Neural cell (in vitro differentiated cells): ENCODE measurements around the gene TMEM63B. TPM values are rescaled to one million over a fixed set of nuclear protein-coding genes. Genes with fewer than 3 reads are reported as not detected.

Experiments
- H2AFZ ChIP-seq: fragments of 200-600, 300-800 bp; sonication (generic), shearing (Covaris generic); 2 replicates; pipeline ENCODE4 v1.6.0; 2014; ENCODE audit warnings: low read depth, mild to moderate bottlenecking, antibody characterized with exemption, low read length, moderate library complexity
- H3F3A ChIP-seq: fragments of 200-600 bp; shearing (Covaris generic); 2 replicates; pipeline ENCODE4 v1.6.1; 2016; ENCODE audit warnings: mild to moderate bottlenecking, moderate library complexity, mixed read lengths, antibody characterized with exemption, low read length; ENCODE audit not compliant: insufficient read depth, poor library complexity, severe bottlenecking
- H3K27ac ChIP-seq: fragments of 200-600, 300-800 bp; sonication (generic), shearing (Covaris generic); 2 replicates; pipeline ENCODE4 v1.5.1; 2014; ENCODE audit warnings: mild to moderate bottlenecking, low read length, moderate library complexity
- H3K27me3 ChIP-seq: fragments of 300-800, 200-600 bp; sonication (generic), shearing (Covaris generic); 2 replicates; pipeline ENCODE4 v1.6.0; 2014; ENCODE audit warnings: mild to moderate bottlenecking, low read depth, low read length, moderate library complexity; ENCODE audit not compliant: insufficient read depth
- H3K36me3 ChIP-seq: fragments of 300-800, 200-600 bp; sonication (generic), shearing (Covaris generic); 2 replicates; pipeline ENCODE4 v1.5.1; 2014; ENCODE audit warnings: mild to moderate bottlenecking, antibody characterized with exemption, low read length, moderate library complexity; ENCODE audit not compliant: insufficient read depth
- H3K4me2 ChIP-seq: fragments of 300-800, 200-600 bp; sonication (generic), shearing (Covaris generic); 2 replicates; pipeline ENCODE4 v1.6.0; 2014; ENCODE audit warnings: mild to moderate bottlenecking, low read length
- H3K4me3 ChIP-seq: fragments of 300-800, 200-600 bp; sonication (generic), shearing (Covaris generic); 2 replicates; pipeline ENCODE4 v1.5.1; 2014; ENCODE audit warnings: mild to moderate bottlenecking, low read length, moderate library complexity
- H3K79me2 ChIP-seq: fragments of 200-600 bp; shearing (Covaris generic); replicated peaks from 2 replicates; pipeline ENCODE4 v1.6.0; 2014; ENCODE audit warnings: mild to moderate bottlenecking, low read length, moderate library complexity; ENCODE audit not compliant: insufficient read depth
- H3K9ac ChIP-seq: fragments of 300-800, 200-600 bp; sonication (generic), shearing (Covaris generic); 2 replicates; pipeline ENCODE4 v1.6.1; 2016; ENCODE audit warnings: mild to moderate bottlenecking, low read length, mixed read lengths
- H3K9me2 ChIP-seq: fragments of 200-600 bp; shearing (Covaris generic); 2 replicates; pipeline ENCODE4 v1.6.1; 2016; ENCODE audit warnings: mild to moderate bottlenecking, low read length, mixed read lengths; ENCODE audit not compliant: insufficient read depth
- H3K9me3 ChIP-seq: fragments of 200-600, 300-800 bp; sonication (generic), shearing (Covaris generic); 2 replicates; pipeline ENCODE4 v1.6.1; 2016; ENCODE audit warnings: mild to moderate bottlenecking, mixed run types, low read length, moderate library complexity, mixed read lengths
- H4K20me1 ChIP-seq: fragments of 200-600 bp; shearing (Covaris generic); 2 replicates; pipeline ENCODE4 v1.6.1; 2016; ENCODE audit warnings: mild to moderate bottlenecking, mixed run types; ENCODE audit not compliant: insufficient read depth
- CTCF ChIP-seq: fragments of 450-650 bp; IDR thresholded peaks from 2 replicates; pipeline ENCODE4 v1.5.1; 2014; ENCODE audit warnings: antibody characterized with exemption, mild to moderate bottlenecking, moderate library complexity; ENCODE audit not compliant: poor library complexity, severe bottlenecking
- EP300 ChIP-seq: fragments of 450-650 bp; conservative IDR thresholded peaks from 2 replicates; pipeline ENCODE4 v1.6.1; 2014; ENCODE audit warnings: antibody characterized with exemption, mild to moderate bottlenecking, moderate library complexity; ENCODE audit not compliant: poor library complexity, severe bottlenecking
- EZH2 ChIP-seq: fragments of 200-600, 300-800 bp; shearing (Covaris generic), sonication (generic); IDR thresholded peaks from 2 replicates; pipeline ENCODE4 v1.6.1; 2014; ENCODE audit warnings: antibody characterized with exemption, low read length, borderline replicate concordance, mild to moderate bottlenecking; ENCODE audit not compliant: insufficient read depth, poor library complexity, severe bottlenecking
- MXI1 ChIP-seq: fragments of 450-650 bp; conservative IDR thresholded peaks from 2 replicates; pipeline ENCODE4 v1.6.1; 2014; ENCODE audit warnings: antibody characterized with exemption, mild to moderate bottlenecking; ENCODE audit not compliant: poor library complexity, severe bottlenecking
- POLR2AphosphoS5 ChIP-seq: IDR thresholded peaks from 2 replicates; pipeline ENCODE4 v1.6.1; 2012
- RAD21 ChIP-seq: fragments of 450-650 bp; conservative IDR thresholded peaks from 2 replicates; pipeline ENCODE4 v1.6.1; 2014; ENCODE audit warnings: antibody characterized with exemption, mild to moderate bottlenecking, moderate library complexity
- REST ChIP-seq: IDR thresholded peaks from 2 replicates; pipeline ENCODE4 v1.6.1; 2012; ENCODE audit warnings: borderline replicate concordance
- SMC3 ChIP-seq: fragments of 450-650 bp; conservative IDR thresholded peaks from 2 replicates; pipeline ENCODE4 v1.6.1; 2014; ENCODE audit warnings: antibody characterized with exemption, mild to moderate bottlenecking, moderate library complexity; ENCODE audit not compliant: poor library complexity
- TAF1 ChIP-seq: IDR thresholded peaks from 2 replicates; pipeline ENCODE4 v1.6.1; 2012; ENCODE audit warnings: low read depth
- polyA plus RNA-seq: library from polyadenylated mRNA; depleted of rRNA; stranded (reverse); fragments of >200 nt; gene quantifications from 2 replicates; pipeline ENCODE4 v1.2.3, GENCODE V29; 2014

Gene TMEM63B
- polyA plus RNA-seq, 1 donor from 2014 or later = 49.9 TPM

- no peak overlapping the region for H3K9ac ChIP-seq
- H3K27me3 ChIP-seq = no peaks in the 10 kb centered on the region
- no peak overlapping the region for H3K4me2 ChIP-seq
- H3K9me2 ChIP-seq = no peaks in the 10 kb centered on the region
- no peaks in the 10 kb centered on the region for H3K79me2 ChIP-seq
- H3F3A ChIP-seq = no peaks in the 10 kb centered on the region
- H4K20me1 ChIP-seq = no peaks in the 10 kb centered on the region
- no peak overlapping the region for H3K4me3 ChIP-seq
- no peak overlapping the region for H3K27ac ChIP-seq
- TF ChIP-seq TAF1 = no peak
- TF ChIP-seq EZH2 = no peak
- no peak for TF ChIP-seq RAD21
- TF ChIP-seq SMC3 = no peak
- no peak for TF ChIP-seq EP300
- no peak for TF ChIP-seq MXI1
- no peak for TF ChIP-seq POLR2AphosphoS5
- no peak for TF ChIP-seq REST
- TF ChIP-seq CTCF = no peak
- H3K36me3 ChIP-seq = no peaks in the 10 kb centered on the region
- no peak overlapping the region for H2AFZ ChIP-seq
- H3K9me3 ChIP-seq = no peaks in the 10 kb centered on the region
Measured at GRCh38 chr6:44190715-44191114, 63.4 kb downstream of the TMEM63B start.

- H3K27ac ChIP-seq = no peak overlapping the region
- no peaks in the 10 kb centered on the region for H3K9me2 ChIP-seq
- H3K9ac ChIP-seq = no peak overlapping the region
- H4K20me1 ChIP-seq = no peaks in the 10 kb centered on the region
- no peak overlapping the region for H3K4me2 ChIP-seq
- H3K4me3 ChIP-seq = no peak overlapping the region
- H3K27me3 ChIP-seq = no peaks in the 10 kb centered on the region
- H3F3A ChIP-seq = no peaks in the 10 kb centered on the region
- H3K79me2 ChIP-seq = no peaks in the 10 kb centered on the region
- no peaks in the 10 kb centered on the region for H3K36me3 ChIP-seq
- no peaks in the 10 kb centered on the region for H3K9me3 ChIP-seq
- H2AFZ ChIP-seq = no peak overlapping the region
- TF ChIP-seq CTCF = no peak
- TF ChIP-seq SMC3 = no peak
- TF ChIP-seq MXI1 = no peak
- no peak for TF ChIP-seq RAD21
- TF ChIP-seq EZH2 = no peak
- TF ChIP-seq POLR2AphosphoS5 = no peak
- no peak for TF ChIP-seq EP300
- no peak for TF ChIP-seq TAF1
Measured at GRCh38 chr6:44192428-44193041, 65.2 kb downstream of the TMEM63B start.
